Activated T-cell treated with anti-CD3 and anti-CD28 coated beads, Interleukin-2, amount 50 U/mL, for 48 hours (primary cell): ENCODE data around the gene MCF2L.
"Not testable (repeated sequence)": the region's sequence is repeated elsewhere in the genome, so short reads cannot be mapped to it uniquely, and the experiment has no call there.

Source experiments
- DNase-seq, 2 experiments: peaks; one replicate each; pipeline ENCODE4 v3.0.0-alpha.2; 2020

MCF2L gene

GRCh38 chr13:113053376-113053775 is 84.4 kb downstream of the MCF2L start:
- no peak for DNase-seq

DNA sequence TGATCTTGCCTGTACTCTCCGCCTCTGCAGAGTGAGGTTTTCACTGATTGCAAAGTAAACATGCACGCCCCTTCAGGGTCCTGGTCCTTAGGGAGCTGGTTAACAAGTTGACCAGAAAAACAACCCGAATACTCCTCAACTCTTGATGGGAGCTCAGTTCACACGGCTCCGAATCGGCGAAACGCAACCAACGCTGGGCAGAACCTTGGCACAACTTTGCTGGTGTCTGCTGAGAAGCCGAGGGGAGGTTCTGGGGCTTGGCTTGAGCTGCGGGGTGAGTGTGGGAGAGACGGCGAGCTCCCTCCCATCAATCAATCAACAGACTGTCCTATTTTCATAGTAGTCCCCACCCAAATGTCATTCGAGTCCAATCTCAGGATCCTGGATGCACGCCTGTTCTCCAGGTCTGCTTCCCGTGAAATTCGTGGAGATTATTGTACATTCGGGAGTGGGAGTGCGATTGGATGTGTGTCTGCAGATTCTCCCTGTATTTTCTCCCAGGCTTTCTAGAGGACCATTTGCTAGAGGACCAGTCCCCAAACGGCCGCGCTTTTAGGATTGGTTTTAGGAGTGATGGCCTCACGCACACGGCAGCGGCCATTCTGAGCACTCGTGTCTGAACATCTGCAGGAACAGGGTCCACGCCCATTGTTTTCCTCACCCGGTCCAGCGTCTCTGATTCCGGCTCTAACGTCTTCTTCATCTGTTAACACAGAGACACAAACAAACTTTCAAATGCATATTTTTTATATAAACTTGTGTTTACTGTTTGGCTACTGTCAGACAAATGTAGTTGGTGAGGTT is 85.0 kb downstream of the MCF2L start:
- no peak for DNase-seq

DNA sequence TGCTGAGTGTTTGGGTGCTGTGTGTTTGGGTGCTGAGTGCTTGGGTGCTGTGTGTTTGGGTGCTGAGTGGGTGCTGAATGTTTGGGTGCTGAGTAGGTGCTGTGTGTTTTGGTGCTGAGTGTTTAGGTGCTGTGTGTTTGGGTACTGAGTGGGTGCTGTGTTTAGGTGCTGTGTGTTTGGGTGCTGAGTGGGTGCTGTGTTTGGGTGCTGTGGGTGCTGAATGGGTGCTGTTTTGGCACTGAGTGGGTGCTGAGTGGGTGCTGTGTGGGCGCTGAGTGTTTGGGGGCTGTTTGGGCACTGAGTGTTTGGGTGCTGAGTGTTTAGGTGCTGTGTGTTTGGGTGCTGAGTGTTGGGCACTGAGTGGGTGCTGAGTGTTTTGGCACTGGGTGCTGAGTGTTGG is 88.1 kb downstream of the MCF2L start:
- no peak for DNase-seq

DNA sequence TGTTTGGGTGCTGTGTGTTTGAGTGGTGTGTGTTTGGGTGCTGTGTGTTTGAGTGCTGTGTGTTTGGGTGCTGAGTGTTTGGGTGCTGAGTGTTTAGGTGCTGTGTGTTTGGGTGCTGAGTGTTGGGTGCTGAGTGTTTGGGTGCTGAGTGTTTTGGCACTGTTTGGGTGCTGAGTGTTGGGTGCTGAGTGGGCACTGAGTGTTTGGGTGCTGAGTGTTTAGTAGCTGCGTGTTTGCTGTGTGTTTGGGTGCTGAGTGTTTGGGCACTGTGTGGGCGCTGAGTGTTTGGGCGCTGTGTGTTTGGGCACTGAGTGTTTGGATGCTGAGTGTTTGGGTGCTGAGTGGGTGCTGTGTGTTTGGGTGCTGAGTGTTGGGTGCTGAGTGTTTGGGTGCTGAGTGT is 88.5 kb downstream of the MCF2L start:
- DNase-seq: not testable (repeated sequence)

- DNase-seq: no peak
Observed at GRCh38 chr13:113058129-113058987, 89.3 kb downstream of the MCF2L start.

DNA sequence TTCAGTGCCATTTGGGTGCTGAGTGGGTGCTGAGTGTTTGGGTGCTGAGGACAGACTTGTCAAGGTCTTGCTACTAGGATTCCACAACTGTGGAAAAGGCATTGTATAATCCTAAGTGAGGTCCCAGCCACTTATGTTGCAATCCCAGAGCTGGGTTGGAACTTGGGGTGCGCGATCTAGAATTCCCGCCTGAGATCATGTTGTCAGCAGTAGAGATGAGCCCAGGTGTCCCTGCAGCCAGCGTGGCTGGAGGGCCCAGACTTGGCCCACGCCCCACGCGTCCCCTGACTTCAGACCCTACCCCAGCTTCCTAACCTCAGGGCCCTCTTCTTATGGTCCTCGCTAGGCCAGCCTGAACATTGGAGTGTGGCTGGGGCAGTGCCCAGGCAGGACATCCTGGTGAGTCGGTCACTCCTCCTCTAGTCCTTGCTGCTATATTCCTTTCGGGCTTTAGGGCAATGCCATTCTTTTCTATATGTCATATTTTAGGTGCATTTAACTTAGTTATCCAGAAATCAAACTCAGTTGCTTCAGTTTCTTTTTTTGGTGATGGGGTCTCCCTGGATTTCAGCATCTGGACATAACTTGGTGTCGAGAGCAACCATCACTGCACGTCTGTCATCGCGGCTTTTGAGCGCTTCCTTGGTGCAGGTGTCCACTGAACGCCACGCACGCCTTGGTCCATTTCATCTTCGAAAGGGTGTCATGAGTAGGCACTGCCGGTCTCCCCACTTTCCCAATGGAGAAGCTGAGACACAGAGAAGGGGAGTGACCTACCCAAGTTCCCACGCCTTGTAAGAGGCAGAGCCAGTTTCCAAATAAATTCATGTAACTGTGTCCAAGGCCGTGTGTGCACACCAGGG is 90.2 kb downstream of the MCF2L start:
- no peak for DNase-seq

DNA sequence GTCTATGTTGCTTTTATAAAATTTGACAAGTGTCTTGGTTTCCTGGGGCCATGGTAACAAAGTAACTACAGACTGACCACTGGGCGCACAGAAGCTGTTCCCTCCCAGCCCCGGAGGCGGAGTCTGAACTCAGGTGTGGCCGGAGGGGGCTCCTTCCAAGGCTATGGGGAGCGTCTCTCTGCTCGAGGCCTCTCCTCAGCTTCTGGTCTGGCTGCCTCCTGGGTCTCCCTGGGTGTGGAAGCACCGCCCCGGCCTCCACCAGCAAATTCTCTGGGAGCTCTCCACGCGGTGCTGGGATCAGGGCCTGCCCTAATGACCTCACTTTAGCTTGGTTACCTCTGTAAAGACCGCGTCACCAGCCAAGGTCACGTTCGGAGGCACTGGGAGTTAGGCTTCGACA is 90.9 kb downstream of the MCF2L start:
- no peak for DNase-seq

- DNase-seq: no peak
Observed at GRCh38 chr13:113060557-113061270, 91.7 kb downstream of the MCF2L start.

DNA sequence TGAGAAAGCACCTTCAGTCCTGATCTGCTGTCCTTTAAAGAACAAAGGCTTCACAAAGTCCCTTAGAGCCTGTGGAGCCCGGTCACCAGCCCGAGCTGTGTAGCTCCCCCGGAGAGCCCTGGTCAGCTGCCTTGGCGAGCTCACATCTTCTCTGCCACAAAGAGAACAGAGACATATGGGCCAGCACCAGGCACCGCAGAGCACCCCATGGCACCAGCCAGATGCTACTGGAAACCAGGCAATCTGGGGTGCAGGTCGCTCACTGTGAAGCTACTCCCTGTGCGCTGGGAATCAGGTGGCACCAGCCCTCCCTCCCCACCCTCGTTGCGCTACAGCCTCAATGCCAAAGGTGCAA is 92.2 kb downstream of the MCF2L start:
- DNase-seq: no peak

DNA sequence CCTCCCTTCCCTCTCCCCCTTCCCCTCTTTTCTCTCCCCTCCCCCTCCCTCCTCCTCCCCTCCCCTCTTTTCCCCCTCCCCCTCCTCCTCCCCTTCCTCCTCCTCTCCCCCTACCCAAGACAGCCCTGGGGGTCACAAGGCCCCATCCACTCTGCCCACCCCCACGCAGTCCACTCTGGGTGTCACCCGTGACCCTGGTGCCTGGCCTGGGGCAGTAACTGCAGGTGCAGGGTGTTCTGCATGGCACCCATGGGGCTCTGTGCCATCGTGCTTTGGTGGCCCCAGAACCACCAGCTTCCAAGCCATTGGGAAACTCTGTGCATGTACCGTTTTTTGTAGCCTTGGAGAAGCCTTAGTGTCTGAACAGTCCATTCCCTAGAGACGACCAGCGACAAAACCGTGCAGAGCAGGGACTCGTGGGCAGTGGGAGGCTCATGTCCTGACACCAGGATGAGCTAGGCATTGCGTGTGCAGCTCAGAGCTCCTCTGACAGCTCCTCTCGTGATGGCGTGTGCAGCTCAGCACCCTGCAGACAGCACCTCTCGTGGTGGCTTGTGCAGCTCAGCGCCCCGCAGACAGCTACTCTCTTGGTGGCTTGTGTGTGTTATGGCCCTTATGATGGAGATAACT is 92.9 kb downstream of the MCF2L start:
- no peak for DNase-seq

DNA sequence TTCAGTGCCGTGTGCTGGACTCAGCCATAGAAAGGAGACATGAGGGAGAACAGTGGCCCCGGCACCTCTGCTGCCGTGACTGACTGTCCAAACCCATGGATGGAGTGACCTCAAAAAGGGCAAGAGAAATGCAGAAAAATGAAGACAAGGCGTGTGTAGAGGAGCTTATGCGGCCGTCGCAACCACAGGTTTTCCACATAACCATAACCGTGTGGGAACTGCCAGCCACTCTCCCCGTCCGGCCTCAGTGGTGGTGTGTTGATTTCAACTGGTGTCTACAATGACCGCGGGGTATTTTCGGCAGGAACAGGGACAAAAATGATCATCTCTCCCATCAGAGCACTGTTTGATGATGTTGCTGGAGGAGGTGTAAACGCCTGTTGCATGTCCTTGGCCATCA is 93.7 kb downstream of the MCF2L start:
- DNase-seq: no peak

- no peak for DNase-seq
Observed at GRCh38 chr13:113063091-113063491, 94.1 kb downstream of the MCF2L start.

- no peak for DNase-seq
Observed at GRCh38 chr13:113064000-113064533, 95.1 kb downstream of the MCF2L start.

- no peak for DNase-seq
Observed at GRCh38 chr13:113064534-113065405, 95.8 kb downstream of the MCF2L start.

DNA sequence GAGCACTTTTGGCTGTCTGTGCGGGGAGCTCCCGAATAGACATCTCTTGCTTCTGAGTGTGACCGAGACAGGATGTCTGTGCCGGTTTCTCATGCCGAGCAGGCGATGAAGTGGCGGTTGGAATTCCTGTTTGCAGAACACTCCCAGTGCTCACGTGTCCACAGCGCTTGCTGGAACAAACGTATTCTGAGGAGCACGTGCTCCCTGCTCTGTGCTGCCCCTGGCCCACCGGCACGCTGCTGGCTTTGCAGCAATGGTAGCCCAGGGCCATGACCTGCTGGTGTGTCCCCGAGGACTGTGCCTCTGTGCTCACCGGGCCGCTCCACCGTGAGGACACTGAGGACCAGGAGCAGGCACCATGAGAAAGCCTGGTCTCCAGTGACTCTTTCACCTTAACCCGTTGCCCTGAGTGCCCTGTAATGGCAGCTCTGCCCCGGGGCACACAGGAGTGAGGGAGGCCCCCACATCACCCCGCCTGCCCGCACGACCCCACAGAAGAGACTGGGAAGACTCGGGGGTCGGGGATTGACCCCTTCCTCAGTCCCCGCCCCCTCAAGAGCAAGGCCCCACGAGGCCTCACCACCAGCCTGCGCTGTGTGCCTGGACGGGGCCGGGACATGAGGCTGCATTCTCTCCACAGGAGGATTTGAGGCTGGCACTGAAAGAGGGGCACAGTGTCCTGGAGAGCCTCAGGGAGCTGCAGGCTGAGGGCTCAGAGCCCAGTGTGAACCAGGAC is 96.6 kb downstream of the MCF2L start:
- DNase-seq: no peak

- DNase-seq: no peak
Observed at GRCh38 chr13:113066142-113066455, 97.1 kb downstream of the MCF2L start.

DNA sequence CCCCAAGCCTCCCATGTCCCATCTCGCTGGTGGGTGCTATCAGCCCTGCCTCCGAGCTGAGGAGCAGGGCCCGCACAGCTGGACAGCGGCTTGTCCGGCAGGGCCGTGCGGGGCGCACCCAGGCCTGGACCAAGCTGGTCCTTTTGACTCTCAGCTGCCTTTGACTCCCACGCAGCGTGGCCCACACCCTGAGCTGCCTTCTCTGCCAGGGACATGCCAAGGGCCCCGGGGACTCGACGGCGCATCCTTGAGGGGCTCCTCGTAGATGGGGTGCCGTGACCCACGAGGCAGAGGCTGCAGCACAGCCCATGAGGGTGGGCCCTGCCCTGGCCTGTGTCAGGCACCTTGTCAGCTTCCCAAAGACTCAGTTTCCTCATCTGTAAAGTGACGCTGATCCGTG is 97.7 kb downstream of the MCF2L start:
- DNase-seq: no peak

DNA sequence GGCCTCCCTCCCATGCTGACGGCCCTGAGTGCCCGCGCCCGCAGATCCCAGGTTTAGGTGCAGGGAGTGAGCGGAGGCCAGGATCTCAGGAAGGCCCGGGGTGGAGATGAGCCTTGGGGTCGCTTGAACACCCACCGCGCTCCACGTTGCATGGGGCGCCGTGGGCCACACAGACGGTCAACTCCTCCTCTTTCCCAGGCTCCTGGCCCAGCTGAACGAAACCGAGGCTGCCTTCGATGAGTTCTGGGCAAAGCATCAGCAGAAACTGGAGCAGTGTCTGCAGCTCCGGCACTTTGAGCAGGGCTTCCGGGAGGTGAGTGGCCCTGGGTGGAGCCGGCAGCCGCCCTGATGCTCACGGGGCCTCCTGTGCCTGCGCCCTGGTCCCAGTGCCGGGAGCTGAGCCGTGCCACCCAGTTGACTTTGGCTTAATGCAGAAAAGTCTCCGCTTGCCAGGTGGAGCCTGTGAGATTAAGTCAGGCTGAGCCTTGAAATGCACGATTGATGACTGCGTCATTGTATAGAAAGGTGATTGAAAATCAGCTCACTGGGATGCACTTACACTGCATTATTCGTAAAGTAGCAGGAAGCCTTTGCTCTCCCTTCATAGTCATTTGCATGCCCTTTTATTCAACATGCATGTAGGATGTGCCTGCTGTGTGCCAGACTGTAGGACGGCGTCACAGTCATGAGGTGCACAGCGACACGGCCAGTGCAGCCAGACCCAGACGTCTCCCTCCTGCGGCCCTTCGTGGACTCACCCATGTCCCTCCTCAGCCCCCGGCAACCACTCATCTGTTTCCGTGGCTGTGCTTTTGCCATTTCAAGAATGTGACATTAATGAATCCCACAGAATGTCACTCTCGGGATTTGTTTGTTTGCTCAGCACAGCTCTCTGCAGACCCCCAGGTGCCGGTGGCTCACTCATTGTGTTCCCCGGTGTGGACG is 101.1 kb downstream of the MCF2L start:
- DNase-seq: no peak

DNA sequence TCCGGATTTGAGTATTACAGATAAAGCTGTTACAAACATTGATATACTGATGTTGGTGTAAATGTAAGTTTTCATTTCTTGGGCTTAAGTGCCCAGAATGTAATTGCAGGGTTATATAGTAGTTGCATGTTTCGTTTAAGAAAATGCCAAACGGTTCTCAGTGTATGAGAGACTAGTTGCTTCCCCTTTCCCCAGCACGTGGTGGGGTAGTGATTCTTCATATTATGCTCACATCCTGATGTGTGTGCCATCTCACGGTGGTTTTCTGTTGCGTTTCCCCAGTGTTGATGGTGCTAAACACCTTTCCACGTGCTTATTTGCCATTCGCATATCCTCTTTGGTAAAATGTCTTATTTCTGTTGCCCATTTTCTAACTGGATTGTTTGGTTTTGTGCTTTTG is 101.8 kb downstream of the MCF2L start:
- no peak for DNase-seq
